SK-N-SH (cell line): ENCODE data around the gene CLCNKB. TPM values are rescaled to one million over a fixed set of nuclear protein-coding genes. Genes with fewer than 3 reads are reported as not detected.

Experiments
- CTCF ChIA-PET: fragments of 300-600, 350-600 bp; formaldehyde crosslinking; extraction: SDS; loops from one replicate; lab custom pipeline; 2021; lab: Yijun Ruan, JAX
- POLR2A ChIA-PET: fragments of 350-600 bp; sonication (Branson Sonifier 250); formaldehyde crosslinking; extraction: SDS; loops from one replicate; lab custom pipeline; 2020; ENCODE audit warnings: antibody characterized with exemption, inconsistent platforms; lab: Yijun Ruan, JAX
- DNase-seq: peaks from one replicate; pipeline ENCODE4 v3.0.0; 2012
- H2AFZ ChIP-seq: fragments of 200-600 bp; sonication (generic); 2 replicates; pipeline ENCODE4 v1.8.1; 2016; ENCODE audit warnings: antibody characterized with exemption, mild to moderate bottlenecking, low read depth
- H3F3A ChIP-seq: fragments of 200-600 bp; sonication (generic); replicated peaks from 2 replicates; pipeline ENCODE3; 2016; ENCODE audit warnings: antibody characterized with exemption, mild to moderate bottlenecking; ENCODE audit not compliant: insufficient read depth
- H3K27ac ChIP-seq, 2 experiments: fragments of 200-500 bp in 1 of 2; fragments of 200-600 bp in 1 of 2; sonication (Bioruptor generic) in 1 of 2; sonication (generic), shearing (Covaris generic) in 1 of 2; 2 replicates each; pipeline versions ENCODE4 v1.5.1 to v1.6.1; 2014 to 2016; ENCODE audit warnings: low read depth in 2 of 2, inconsistent platforms in 1 of 2, low read length in 1 of 2, mild to moderate bottlenecking in 1 of 2, mixed read lengths in 1 of 2
- H3K27me3 ChIP-seq: fragments of 200-600 bp; sonication (generic), shearing (Covaris generic); 2 replicates; pipeline ENCODE4 v1.6.1; 2016; ENCODE audit warnings: mixed run types; ENCODE audit not compliant: insufficient read depth
- H3K36me3 ChIP-seq, 2 experiments: fragments of 200-500 bp in 1 of 2; fragments of 200-600 bp in 1 of 2; sonication (Bioruptor generic) in 1 of 2; sonication (generic) in 1 of 2; replicated peaks in 1 of 2; 2 replicates each; pipeline versions ENCODE3 to v1.5.1; 2014 to 2016; ENCODE audit warnings: low read length in 1 of 2, mild to moderate bottlenecking in 1 of 2; ENCODE audit not compliant: insufficient read depth in 2 of 2, control insufficient read depth in 1 of 2
- H3K4me1 ChIP-seq, 2 experiments: fragments of 200-500 bp in 1 of 2; fragments of 200-600 bp in 1 of 2; sonication (Bioruptor generic) in 1 of 2; sonication (generic), shearing (Covaris generic) in 1 of 2; 2 replicates each; pipeline versions ENCODE4 v1.5.1 to v1.6.1; 2014 to 2016; ENCODE audit warnings: low read depth in 1 of 2, low read length in 1 of 2, mixed run types in 1 of 2; ENCODE audit not compliant: insufficient read depth in 2 of 2, control insufficient read depth in 1 of 2
- H3K4me2 ChIP-seq: fragments of 200-600 bp; sonication (generic), shearing (Covaris generic); 2 replicates; pipeline ENCODE4 v1.6.1; 2017; ENCODE audit warnings: mixed run types
- H3K4me3 ChIP-seq, 2 experiments: fragments of 200-500 bp in 1 of 2; fragments of 200-600 bp in 1 of 2; sonication (Bioruptor generic) in 1 of 2; sonication (generic), shearing (Covaris generic) in 1 of 2; 2 replicates each; pipeline versions ENCODE4 v1.5.1 to v1.8.1; 2014 to 2016; ENCODE audit warnings: low read depth in 2 of 2, inconsistent platforms in 1 of 2, low read length in 1 of 2, mild to moderate bottlenecking in 1 of 2, mixed read lengths in 1 of 2, moderate library complexity in 1 of 2
- H3K79me2 ChIP-seq: fragments of 200-600 bp; sonication (generic); 2 replicates; pipeline ENCODE4 v1.8.1; 2017; ENCODE audit warnings: mild to moderate bottlenecking; ENCODE audit not compliant: insufficient read depth
- H3K9ac ChIP-seq: fragments of 200-600 bp; sonication (generic); 2 replicates; pipeline ENCODE4 v1.6.1; 2017; ENCODE audit warnings: mixed run types
- H3K9me2 ChIP-seq: fragments of 200-600 bp; sonication (generic); 2 replicates; pipeline ENCODE4 v1.6.1; 2017; ENCODE audit warnings: mixed run types
- H3K9me3 ChIP-seq: fragments of 200-600 bp; sonication (generic); 2 replicates; pipeline ENCODE4 v1.6.1; 2017; ENCODE audit warnings: mixed run types, mild to moderate bottlenecking, moderate library complexity
- H4K20me1 ChIP-seq: fragments of 200-600 bp; sonication (generic); 2 replicates; pipeline ENCODE4 v1.6.1; 2017; ENCODE audit warnings: mild to moderate bottlenecking, mixed run types; ENCODE audit not compliant: insufficient read depth
- CHD2 ChIP-seq: fragments of 150-350 bp; IDR thresholded peaks from 2 replicates; pipeline ENCODE4 v1.6.1; 2018; ENCODE audit warnings: low read length; ENCODE audit not compliant: partially characterized antibody
- ELF1 ChIP-seq: IDR thresholded peaks from 2 replicates; pipeline ENCODE4 v1.4.0; 2012
- EP300 ChIP-seq, 2 experiments: IDR thresholded peaks; 2 replicates each; pipeline versions ENCODE4 v1.4.0 to v1.6.1; 2012; ENCODE audit warnings: borderline replicate concordance in 1 of 2, low read depth in 1 of 2, low read length in 1 of 2
- EZH2phosphoT487 ChIP-seq: fragments of 200-600 bp; sonication (generic); IDR thresholded peaks from 2 replicates; pipeline ENCODE4 v1.6.1; 2017; ENCODE audit warnings: low read depth, mixed run types, mild to moderate bottlenecking, antibody characterized with exemption, moderate library complexity, borderline replicate concordance
- FOSL2 ChIP-seq: IDR thresholded peaks from 2 replicates; pipeline ENCODE4 v1.4.0; 2012; ENCODE audit warnings: low read depth, mild to moderate bottlenecking, moderate library complexity, borderline replicate concordance
- FOXM1 ChIP-seq: IDR thresholded peaks from 2 replicates; pipeline ENCODE4 v1.4.0; 2012; ENCODE audit warnings: low read depth, mild to moderate bottlenecking
- JUND ChIP-seq: IDR thresholded peaks from 2 replicates; pipeline ENCODE4 v1.4.0; 2012
- NRF1 ChIP-seq: IDR thresholded peaks from 2 replicates; pipeline ENCODE4 v1.6.1; 2012; ENCODE audit warnings: low read depth, mild to moderate bottlenecking, low read length
- POLR2AphosphoS5 ChIP-seq: IDR thresholded peaks from 2 replicates; pipeline ENCODE4 v1.6.1; 2012; ENCODE audit warnings: low read depth, low read length
- RXRA ChIP-seq: IDR thresholded peaks from 2 replicates; pipeline ENCODE4 v1.4.0; 2012; ENCODE audit warnings: low read depth, mild to moderate bottlenecking, borderline replicate concordance
- SMC3 ChIP-seq: IDR thresholded peaks from 2 replicates; pipeline ENCODE4 v1.6.1; 2012; ENCODE audit warnings: low read depth, low read length, improper control_type of control experiment
- TEAD4 ChIP-seq: IDR thresholded peaks from 2 replicates; pipeline ENCODE4 v1.4.0; 2012; ENCODE audit warnings: mild to moderate bottlenecking, borderline replicate concordance; ENCODE audit not compliant: insufficient read depth
- USF1 ChIP-seq: IDR thresholded peaks from 2 replicates; pipeline ENCODE4 v1.4.0; 2012; ENCODE audit warnings: low read depth, borderline replicate concordance
- YY1 ChIP-seq: IDR thresholded peaks from 2 replicates; pipeline ENCODE4 v1.4.0; 2012; ENCODE audit warnings: low read depth, mild to moderate bottlenecking
- WGBS: methylation state at CpG from one replicate; pipeline ENCODE4 v1.1.6; 2017; ENCODE audit warnings: low lambda C conversion rate; 5-methylcytosine and 5-hydroxymethylcytosine counted together
- polyA plus RNA-seq, 3 experiments: library from polyadenylated mRNA; depleted of rRNA; stranded (reverse); fragments of >200 nt; gene quantifications; 2 replicates each; pipeline ENCODE4 v1.2.3, GENCODE V29; 2012
- TF ChIP-seq, protein P1 (sequence below): IDR thresholded peaks from 2 replicates; pipeline ENCODE4 v1.6.1; 2012; ENCODE audit warnings: mild to moderate bottlenecking, low read depth, low read length, moderate library complexity
- TF ChIP-seq, protein P2 (sequence below): fragments of 150-350 bp; IDR thresholded peaks from 2 replicates; pipeline ENCODE4 v1.6.1; 2016; ENCODE audit warnings: mild to moderate bottlenecking, low read depth, low read length

CLCNKB gene
- polyA plus RNA-seq, 1 of the 3 experiments (the other 2 are of a cell fraction), result 0.41 TPM

- POLR2A ChIA-PET, result no interaction called here
These were observed 44.8 kb downstream of the CLCNKB start for GRCh38 chr1:16088351-16088911.

More at GRCh38 chr1:16088351-16088911, 44.8 kb downstream of the CLCNKB start:
- Histone ChIP-seq H3K27me3 (no peaks in the 10 kb centered on the region), H2AFZ (no peak overlapping the region), H3K9me3 (no peaks in the 10 kb centered on the region), H3K79me2 (no peaks in the 10 kb centered on the region), H3K4me3 (no peak overlapping the region)
- TF ChIP-seq, protein P1, sequence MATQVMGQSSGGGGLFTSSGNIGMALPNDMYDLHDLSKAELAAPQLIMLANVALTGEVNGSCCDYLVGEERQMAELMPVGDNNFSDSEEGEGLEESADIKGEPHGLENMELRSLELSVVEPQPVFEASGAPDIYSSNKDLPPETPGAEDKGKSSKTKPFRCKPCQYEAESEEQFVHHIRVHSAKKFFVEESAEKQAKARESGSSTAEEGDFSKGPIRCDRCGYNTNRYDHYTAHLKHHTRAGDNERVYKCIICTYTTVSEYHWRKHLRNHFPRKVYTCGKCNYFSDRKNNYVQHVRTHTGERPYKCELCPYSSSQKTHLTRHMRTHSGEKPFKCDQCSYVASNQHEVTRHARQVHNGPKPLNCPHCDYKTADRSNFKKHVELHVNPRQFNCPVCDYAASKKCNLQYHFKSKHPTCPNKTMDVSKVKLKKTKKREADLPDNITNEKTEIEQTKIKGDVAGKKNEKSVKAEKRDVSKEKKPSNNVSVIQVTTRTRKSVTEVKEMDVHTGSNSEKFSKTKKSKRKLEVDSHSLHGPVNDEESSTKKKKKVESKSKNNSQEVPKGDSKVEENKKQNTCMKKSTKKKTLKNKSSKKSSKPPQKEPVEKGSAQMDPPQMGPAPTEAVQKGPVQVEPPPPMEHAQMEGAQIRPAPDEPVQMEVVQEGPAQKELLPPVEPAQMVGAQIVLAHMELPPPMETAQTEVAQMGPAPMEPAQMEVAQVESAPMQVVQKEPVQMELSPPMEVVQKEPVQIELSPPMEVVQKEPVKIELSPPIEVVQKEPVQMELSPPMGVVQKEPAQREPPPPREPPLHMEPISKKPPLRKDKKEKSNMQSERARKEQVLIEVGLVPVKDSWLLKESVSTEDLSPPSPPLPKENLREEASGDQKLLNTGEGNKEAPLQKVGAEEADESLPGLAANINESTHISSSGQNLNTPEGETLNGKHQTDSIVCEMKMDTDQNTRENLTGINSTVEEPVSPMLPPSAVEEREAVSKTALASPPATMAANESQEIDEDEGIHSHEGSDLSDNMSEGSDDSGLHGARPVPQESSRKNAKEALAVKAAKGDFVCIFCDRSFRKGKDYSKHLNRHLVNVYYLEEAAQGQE, result no peak
- no peak for TF ChIP-seq YY1
- TF ChIP-seq CHD2, result no peak
- no peak for TF ChIP-seq JUND
- no peak for TF ChIP-seq EP300 (IDR thresholded peaks at IDR 0.05; ENCODE audit: borderline replicate concordance in 1 of 2, low read depth in 1 of 2, low read length in 1 of 2)
- TF ChIP-seq FOSL2, result no peak
- TF ChIP-seq USF1, result no peak
- TF ChIP-seq RXRA, result no peak
- no peak for TF ChIP-seq FOXM1
- TF ChIP-seq ELF1, result no peak
- TF ChIP-seq POLR2AphosphoS5, result no peak
- TF ChIP-seq EZH2phosphoT487, result no peak
- TF ChIP-seq TEAD4, result no peak
- TF ChIP-seq NRF1, result no peak
- no peak for TF ChIP-seq SMC3
- TF ChIP-seq, protein P2, sequence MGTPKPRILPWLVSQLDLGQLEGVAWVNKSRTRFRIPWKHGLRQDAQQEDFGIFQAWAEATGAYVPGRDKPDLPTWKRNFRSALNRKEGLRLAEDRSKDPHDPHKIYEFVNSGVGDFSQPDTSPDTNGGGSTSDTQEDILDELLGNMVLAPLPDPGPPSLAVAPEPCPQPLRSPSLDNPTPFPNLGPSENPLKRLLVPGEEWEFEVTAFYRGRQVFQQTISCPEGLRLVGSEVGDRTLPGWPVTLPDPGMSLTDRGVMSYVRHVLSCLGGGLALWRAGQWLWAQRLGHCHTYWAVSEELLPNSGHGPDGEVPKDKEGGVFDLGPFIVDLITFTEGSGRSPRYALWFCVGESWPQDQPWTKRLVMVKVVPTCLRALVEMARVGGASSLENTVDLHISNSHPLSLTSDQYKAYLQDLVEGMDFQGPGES, result no peak
- TF ChIP-seq, all 33 proteins: peak for 0
- no peaks in the 10 kb centered on the region for H3K9me2 ChIP-seq
- CTCF ChIA-PET, result interaction anchor here (0.8 to 1.0 kb wide), 2 partner anchors 8 to 64 kb away, joined by 3 read pairs; no protein-coding TSS in a partner anchor
- H3K4me2 ChIP-seq, result no peak overlapping the region
- H3K36me3 ChIP-seq, result no peaks in the 10 kb centered on the region
- H3K4me1 ChIP-seq, result peaks cover 0 to 3% of the 10 kb centered on the region in 2 experiments; a peak in 1 of 4 replicates
- H3K9ac ChIP-seq, result no peak overlapping the region
- no peaks in the 10 kb centered on the region for H4K20me1 ChIP-seq
- H3F3A ChIP-seq, result no peaks in the 10 kb centered on the region
- no peak for DNase-seq
- 93% methylated on average over 9 of the region's 17 CpGs for WGBS
- no peak overlapping the region; a peak in 1 of 4 replicates for H3K27ac ChIP-seq
